ENCODE measurements around the gene FOXE3. TPM values are rescaled to one million over a fixed set of nuclear protein-coding genes. Genes with fewer than 3 reads are reported as not detected.

The FOXE3 gene
- total and polyA plus RNA-seq, 10 of the 15 experiments (the other 5 are each of a cell fraction or from before 2014, with no cell fraction given), result 0.13 TPM; not detected in 9

DNA sequence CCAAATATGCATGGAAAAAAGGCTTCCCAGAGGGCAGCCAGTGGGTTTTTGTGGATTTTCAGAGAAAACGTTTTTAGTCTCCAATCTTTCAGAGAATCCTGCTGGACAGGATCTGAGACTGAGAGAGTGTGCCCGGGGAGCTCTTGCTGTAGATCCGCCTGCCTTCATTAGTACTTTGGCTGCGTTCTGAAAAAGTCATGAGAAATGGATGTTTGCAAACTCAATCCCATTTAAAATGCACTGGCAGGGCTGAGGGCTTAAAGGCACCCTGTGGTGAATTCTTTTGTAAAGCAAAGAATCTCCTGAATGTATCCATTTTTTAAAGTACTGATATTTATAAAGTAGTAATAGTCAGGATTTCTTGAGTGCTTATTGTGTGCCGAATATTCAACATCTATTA lies 44.0 kb downstream of the FOXE3 start (continued):
- TF ChIP-seq, protein P1, sequence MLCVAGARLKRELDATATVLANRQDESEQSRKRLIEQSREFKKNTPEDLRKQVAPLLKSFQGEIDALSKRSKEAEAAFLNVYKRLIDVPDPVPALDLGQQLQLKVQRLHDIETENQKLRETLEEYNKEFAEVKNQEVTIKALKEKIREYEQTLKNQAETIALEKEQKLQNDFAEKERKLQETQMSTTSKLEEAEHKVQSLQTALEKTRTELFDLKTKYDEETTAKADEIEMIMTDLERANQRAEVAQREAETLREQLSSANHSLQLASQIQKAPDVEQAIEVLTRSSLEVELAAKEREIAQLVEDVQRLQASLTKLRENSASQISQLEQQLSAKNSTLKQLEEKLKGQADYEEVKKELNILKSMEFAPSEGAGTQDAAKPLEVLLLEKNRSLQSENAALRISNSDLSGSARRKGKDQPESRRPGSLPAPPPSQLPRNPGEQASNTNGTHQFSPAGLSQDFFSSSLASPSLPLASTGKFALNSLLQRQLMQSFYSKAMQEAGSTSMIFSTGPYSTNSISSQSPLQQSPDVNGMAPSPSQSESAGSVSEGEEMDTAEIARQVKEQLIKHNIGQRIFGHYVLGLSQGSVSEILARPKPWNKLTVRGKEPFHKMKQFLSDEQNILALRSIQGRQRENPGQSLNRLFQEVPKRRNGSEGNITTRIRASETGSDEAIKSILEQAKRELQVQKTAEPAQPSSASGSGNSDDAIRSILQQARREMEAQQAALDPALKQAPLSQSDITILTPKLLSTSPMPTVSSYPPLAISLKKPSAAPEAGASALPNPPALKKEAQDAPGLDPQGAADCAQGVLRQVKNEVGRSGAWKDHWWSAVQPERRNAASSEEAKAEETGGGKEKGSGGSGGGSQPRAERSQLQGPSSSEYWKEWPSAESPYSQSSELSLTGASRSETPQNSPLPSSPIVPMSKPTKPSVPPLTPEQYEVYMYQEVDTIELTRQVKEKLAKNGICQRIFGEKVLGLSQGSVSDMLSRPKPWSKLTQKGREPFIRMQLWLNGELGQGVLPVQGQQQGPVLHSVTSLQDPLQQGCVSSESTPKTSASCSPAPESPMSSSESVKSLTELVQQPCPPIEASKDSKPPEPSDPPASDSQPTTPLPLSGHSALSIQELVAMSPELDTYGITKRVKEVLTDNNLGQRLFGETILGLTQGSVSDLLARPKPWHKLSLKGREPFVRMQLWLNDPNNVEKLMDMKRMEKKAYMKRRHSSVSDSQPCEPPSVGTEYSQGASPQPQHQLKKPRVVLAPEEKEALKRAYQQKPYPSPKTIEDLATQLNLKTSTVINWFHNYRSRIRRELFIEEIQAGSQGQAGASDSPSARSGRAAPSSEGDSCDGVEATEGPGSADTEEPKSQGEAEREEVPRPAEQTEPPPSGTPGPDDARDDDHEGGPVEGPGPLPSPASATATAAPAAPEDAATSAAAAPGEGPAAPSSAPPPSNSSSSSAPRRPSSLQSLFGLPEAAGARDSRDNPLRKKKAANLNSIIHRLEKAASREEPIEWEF (IDR thresholded peaks at IDR 0.05; ENCODE audit: insufficient replicate concordance, low read depth, low read length), result no peak

GRCh38 chr1:47460456-47460855 lies 44.4 kb downstream of the FOXE3 start:
- RAD21 ChIA-PET (ENCODE audit: unreplicated experiment), result interaction anchor here (1.0 kb wide), 1 partner anchor 23 kb away, joined by 4 read pairs; the partner anchor contains the start of gene FOXD2
- DNase-seq (ENCODE audit: low read depth, low spot score) (no peak), ATAC-seq (peak; percentile 34; the same call in 2 of the 3 replicates), FAIRE-seq (no peak)
- no peak overlapping the region for H3K9ac ChIP-seq (ENCODE audit: control insufficient read depth, insufficient read depth, low read length)
- peaks cover 4 to 5% of the 10 kb centered on the region in 2 experiments; a peak in 2 of 4 replicates for H3K27me3 ChIP-seq (replicated peaks in 1 of 2; ENCODE audit: control insufficient read depth in 2 of 2, insufficient read depth in 2 of 2, low read length in 1 of 2)
- H3K4me1 ChIP-seq (ENCODE audit: control insufficient read depth, insufficient read depth, low read length), result no peaks in the 10 kb centered on the region
- no peak overlapping the region for H2AFZ ChIP-seq (ENCODE audit: control insufficient read depth, low read depth, low read length)
- POLR2A ChIA-PET, result no interaction called here
- H3K27ac ChIP-seq (ENCODE audit: control insufficient read depth, insufficient read depth), result no peak overlapping the region
- no peak overlapping the region for H3K4me3 ChIP-seq
- CTCF ChIA-PET, result interaction anchor here (0.5 to 2.2 kb wide), 2 partner anchors 23 to 718 kb away, joined by 3 to 8 read pairs; partner anchors contain the start of gene FOXD2
- H3K4me2 ChIP-seq (ENCODE audit: control insufficient read depth, insufficient read depth), result no peak overlapping the region
- in situ Hi-C loops (cut with MboI) (no loop called here), intact Hi-C loops (cut with micrococcal nuclease; ENCODE audit: unreplicated experiment) (no loop called here)
- BruUV-seq (replicated peaks), result no TSS peak
- no peaks in the 10 kb centered on the region for H3K79me2 ChIP-seq (ENCODE audit: control insufficient read depth, insufficient read depth, low read length)
- H3K36me3 ChIP-seq (ENCODE audit: control insufficient read depth in 2 of 2, insufficient read depth in 2 of 2, low read length in 1 of 2), result no peaks in the 10 kb centered on the region
- SMC1A ChIA-PET (ENCODE audit: uncharacterized antibody, unreplicated experiment), result interaction anchor here (1.7 kb wide), 1 partner anchor 26 kb away, joined by 4 read pairs; no protein-coding TSS in a partner anchor
- no peaks in the 10 kb centered on the region for H4K20me1 ChIP-seq (ENCODE audit: control insufficient read depth, insufficient read depth)
- no peaks in the 10 kb centered on the region for H3K9me3 ChIP-seq (replicated peaks; ENCODE audit: control insufficient read depth, insufficient read depth, low read length)
- TF ChIP-seq SUPT20H (IDR thresholded peaks at IDR 0.05; ENCODE audit: borderline replicate concordance, control insufficient read depth, low read depth, low read length) (no peak), NBN (IDR thresholded peaks at IDR 0.05) (no peak), NFIC (IDR thresholded peaks at IDR 0.05; ENCODE audit: low read depth, low read length) (no peak), ESRRA (IDR thresholded peaks at IDR 0.05; ENCODE audit: low read length) (no peak), ETV6 (conservative IDR thresholded peaks at IDR 0.05 in 1 of 2, IDR thresholded peaks at IDR 0.05 in 1 of 2; ENCODE audit: borderline replicate concordance in 1 of 2, low read depth in 1 of 2) (no peak), POLR2A (IDR thresholded peaks at IDR 0.05; ENCODE audit: low read depth, low read length) (no peak), DPF2 (IDR thresholded peaks at IDR 0.05) (no peak), YY1 (IDR thresholded peaks at IDR 0.05; ENCODE audit: low read depth, low read length) (no peak), NFYA (IDR thresholded peaks at IDR 0.05; ENCODE audit: borderline replicate concordance, low read depth, low read length) (no peak), ZBED1 (IDR thresholded peaks at IDR 0.05; ENCODE audit: borderline replicate concordance) (no peak), POU2F2 (IDR thresholded peaks at IDR 0.05; ENCODE audit: borderline replicate concordance, low read depth, low read length) (no peak), ZZZ3 (IDR thresholded peaks at IDR 0.05; ENCODE audit: control insufficient read depth, insufficient read length, low read depth) (no peak), HDAC2 (IDR thresholded peaks at IDR 0.05) (no peak)
- TF ChIP-seq, protein P1 (IDR thresholded peaks at IDR 0.05; ENCODE audit: insufficient replicate concordance, low read depth, low read length), result no peak
